Hematopoietic multipotent progenitor cell treated with erythropoietin and hydrocortisone succinate and interleukin-3 and kit ligand, for 15 days (in vitro differentiated cells): ENCODE data around the gene MOB2.

ENCODE experiments used
- DNase-seq: peaks from one replicate; pipeline ENCODE4 v3.0.0-alpha.2; 2015; ENCODE audit warnings: low spot score

Gene MOB2

DNA sequence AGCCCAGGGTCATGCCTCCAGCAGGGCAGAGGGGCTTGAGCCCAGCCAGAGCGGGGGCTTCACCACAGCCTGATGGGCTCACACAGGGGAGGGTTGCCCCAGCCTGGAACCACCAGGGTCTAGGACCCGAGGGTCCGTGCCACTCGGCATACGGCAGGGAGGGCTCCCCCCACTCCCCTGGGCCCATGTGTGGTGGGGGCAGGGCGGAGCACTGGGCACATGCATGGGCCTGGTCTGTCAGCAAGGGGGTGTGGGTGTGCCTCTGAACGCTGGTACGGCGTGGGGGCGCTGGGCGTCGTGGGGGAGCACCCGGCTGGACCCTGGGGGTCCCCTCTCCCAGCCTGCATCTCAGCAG is 29.3 kb downstream of the MOB2 start:
- no peak for DNase-seq

DNA sequence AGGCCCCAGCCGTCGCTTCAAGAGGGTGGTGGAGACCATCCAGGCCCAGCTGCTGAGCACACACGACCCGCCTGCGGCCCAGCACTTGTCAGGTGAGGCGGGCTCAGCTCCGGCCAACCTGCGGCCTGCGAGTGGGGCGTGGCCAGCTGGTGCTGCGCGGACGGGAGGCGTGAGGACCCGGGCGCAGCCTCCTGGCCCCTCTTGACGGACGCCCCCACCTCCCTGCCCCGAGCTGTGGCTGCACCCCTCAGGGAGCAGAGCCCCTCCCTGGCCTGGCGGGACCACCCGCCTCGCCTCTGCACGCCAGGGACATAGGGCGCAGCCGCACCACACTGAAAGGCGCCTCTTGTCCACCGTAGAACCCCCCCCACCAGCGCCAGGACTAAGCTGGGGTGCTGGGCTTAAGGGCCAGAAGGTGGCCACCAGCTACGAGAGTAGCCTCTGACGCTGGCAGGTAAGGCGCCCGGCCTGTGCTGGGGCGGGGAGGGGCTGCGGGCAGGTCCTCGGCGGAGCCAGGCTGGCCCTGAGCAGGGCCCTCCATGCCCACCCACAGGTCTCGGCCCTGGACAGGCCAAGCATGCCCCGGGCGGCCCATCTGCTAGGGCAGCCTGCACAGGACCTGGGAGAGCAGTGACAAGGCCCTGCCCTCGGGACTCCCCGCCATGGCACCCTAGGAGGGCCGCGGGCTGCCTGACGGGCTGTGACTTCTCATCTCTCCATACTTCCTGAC is 29.8 kb downstream of the MOB2 start:
- DNase-seq = no peak

GRCh38 chr11:1456176-1456575 is 30.4 kb downstream of the MOB2 start:
- no peak for DNase-seq

DNA sequence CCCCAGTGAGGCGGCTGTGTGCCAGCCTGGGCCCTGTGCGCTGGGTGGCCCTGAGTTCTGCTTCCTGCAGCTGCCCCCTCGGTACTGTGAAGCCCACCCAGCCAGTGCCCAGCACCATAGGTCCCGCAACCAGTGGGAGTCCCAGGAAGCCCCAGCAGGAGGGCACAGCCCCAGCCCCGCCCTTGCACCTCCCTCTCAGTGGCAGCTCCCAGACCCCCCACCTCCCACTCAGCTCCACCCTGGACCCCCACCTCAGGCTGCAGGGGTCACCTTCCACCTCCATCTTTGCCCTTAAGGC is 30.9 kb downstream of the MOB2 start:
- no peak for DNase-seq

- DNase-seq = no peak
Measured at GRCh38 chr11:1455032-1455762, 31.4 kb downstream of the MOB2 start.

GRCh38 chr11:1454576-1454975 is 32.0 kb downstream of the MOB2 start:
- DNase-seq = no peak

DNA sequence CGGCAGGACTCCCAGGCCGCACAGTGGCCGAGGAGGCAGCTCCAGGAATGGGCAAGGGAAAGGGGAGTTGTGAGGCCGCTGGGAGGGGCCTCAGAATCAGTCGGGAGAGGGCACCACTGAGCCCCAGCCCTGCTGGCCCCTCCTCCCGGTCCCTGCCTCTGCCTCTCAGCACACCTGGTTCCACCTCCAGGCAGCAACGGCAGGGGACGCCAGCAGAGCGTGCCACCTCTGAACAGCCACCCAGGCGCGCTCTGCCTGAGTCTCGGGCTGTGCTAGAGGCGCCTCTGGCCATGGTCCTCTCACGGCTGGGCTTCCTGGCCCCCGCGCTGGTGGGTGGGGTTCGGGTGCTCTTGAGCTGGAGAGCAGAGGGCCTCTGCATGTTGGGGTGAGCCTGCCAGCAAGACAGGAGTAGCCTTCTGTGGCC is 33.0 kb downstream of the MOB2 start:
- no peak for DNase-seq

GRCh38 chr11:1452744-1453143 is 33.8 kb downstream of the MOB2 start:
- no peak for DNase-seq

DNA sequence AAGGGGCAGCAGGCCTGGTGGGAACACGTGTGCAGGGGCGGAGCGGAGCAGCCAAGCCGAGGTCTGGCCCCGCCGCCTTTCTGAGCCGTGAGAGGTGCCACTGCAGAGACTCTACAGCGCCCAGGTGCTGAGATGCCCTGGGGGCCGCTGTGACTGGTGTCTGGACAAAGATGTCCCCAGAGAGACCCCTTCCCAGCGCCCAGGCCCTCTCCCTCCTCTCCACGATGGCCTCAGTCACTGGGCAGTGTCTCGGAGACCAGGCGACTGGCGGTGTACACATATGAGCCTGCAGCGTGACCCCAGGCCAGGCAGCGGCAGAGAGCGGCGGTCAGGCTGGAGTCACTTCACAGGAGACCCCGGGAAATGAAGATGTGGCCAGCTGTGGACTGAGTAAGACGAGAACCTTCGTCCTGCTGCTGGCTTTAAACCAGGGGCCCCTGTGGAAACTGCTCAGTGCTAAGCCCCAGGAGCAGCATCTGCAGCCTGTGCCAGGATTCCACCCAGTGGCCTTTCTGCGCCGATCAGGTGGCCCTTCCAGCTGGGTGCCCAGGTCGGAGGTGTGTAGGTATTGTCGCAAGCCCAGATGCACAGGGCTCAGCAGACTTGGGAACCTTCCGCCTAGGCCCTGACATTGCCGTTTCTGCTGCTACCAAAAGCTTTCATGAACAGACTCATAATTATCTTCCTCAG is 34.7 kb downstream of the MOB2 start:
- DNase-seq = no peak

- no peak for DNase-seq
Measured at GRCh38 chr11:1450949-1451710, 35.4 kb downstream of the MOB2 start.

GRCh38 chr11:1450344-1450875 is 36.2 kb downstream of the MOB2 start:
- DNase-seq = no peak

- DNase-seq = no peak
Measured at GRCh38 chr11:1449490-1450243, 36.9 kb downstream of the MOB2 start.

DNA sequence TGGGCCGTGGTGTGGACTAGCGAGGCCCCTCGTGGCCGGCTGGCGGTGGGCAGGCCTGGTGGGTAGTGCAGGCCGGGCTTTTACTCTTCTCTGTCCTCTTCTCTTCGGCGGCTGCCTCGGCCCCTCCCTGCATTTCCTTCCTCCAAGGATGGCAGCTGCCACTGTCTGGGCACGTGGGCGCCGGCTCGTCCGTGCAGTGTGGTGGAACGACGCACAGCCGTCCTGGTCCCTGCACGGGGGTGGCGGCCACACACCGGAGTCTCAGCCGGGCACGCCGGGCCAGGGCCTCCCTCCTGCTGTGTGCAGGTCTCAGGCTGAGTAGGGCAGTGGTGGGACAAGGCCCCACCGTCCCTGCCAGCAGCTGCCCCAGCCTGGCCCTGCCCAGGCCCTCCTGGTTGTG is 37.7 kb downstream of the MOB2 start:
- no peak for DNase-seq

DNA sequence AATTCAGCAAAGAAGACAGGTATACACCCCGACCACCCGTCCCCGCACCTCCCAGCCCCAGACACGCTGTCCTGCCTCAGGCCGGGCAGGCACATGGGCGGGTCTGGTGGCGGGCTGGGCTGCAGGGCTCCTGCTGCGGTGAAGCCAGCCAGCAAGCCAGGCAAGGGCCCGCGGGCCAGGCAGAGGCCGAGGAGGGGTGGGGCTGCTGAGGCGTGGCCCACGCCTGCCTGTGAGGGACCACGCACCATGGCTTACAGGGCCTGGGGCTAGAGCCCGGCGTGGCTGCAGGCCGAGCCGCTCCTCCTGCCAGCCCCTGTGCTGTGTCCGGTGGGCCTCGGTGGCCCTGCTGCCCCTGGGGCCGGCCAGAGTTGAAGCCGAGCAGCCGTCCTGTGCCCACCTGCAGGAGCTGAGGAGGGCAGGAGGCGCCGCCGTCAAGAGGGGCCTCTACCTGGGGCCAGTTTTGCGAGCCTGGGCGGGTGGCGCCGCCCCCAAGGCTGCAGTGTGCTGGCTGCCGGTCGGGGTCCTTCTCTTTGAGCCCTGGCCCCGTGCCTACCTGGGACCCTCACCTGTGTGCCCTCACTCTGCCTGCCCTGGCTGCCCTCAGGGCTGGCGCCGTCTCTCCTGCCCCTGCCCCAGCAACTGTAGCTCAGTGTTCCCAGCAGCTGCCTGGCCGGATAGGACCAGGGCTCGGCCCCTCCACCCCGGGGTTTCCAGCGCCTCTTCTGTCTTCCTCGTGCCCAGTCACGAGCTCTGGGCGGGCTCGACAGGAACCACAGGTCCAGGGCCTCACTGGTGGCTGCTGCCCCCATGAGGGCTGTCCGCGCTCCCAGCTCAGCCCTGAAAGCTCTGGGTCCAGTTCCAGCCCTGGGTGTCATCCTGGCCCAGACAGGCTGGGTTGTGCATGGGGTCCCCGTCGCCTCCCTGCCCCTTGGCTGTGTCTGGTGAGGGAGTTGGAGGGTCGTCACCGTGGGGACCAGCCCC is 38.4 kb downstream of the MOB2 start:
- no peak for DNase-seq

- DNase-seq = no peak
Measured at GRCh38 chr11:1446623-1447022, 40.0 kb downstream of the MOB2 start.

DNA sequence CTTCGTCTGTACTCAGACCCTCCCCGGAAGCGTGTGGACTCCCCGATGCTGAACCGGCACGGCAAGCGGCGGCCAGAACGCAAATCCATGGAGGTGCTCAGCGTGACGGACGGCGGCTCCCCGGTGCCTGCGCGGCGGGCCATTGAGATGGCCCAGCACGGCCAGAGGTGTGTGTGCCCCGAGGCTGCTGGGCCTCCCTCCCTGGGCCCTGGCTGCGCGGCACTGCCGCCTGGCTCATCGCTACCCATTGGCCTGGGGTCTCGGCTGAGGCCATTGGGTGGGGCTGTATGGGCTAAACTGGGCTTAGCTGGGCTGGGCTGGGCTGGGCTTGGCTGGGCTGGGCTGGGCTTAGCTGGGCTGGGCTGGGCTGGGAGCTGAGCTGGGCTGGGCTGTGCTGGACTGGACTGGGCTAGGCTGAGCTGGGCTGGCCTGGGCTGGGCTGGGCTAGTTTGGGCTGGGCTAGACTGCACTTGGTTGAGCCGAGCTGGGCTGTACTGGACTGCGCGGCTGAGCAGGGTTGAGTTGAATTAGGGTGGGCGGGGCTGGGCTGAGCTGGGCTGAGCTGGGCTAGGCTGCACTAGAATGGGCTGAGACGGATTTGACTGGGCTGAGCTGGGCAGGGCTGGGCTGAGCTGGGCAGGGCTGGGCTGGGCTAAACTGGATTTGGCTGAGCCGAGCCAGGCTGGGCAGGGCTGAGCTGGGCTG is 40.7 kb downstream of the MOB2 start:
- no peak for DNase-seq

DNA sequence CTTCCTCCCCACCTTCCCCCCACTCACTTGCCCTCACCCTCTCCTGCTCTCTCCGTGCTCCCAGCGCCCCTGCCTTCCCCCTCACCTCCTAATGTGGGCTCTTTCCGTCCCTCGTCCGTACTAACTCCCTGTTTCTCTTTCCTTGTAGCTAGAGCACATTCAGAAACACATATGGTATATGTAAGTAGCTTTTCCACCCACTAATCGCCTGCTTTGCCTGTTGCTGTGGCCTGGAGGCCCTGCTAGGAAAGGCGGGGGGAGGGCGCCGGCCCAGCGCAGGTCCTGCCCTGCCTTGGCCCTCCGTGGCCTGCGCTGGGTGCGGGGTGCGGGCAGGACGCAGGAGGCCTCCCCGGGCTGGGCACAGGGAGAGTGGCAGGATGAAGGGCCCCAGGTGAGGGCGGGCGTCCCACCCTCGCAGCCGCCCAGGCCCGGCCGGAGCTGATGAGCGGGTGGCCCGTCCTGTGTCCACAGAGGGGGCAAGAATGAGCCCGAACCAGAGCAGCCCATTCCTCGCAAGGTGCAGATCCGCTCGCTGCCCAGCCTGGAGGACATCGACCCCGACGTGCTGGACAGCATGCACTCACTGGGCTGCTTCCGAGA is 41.7 kb downstream of the MOB2 start:
- DNase-seq = no peak

DNA sequence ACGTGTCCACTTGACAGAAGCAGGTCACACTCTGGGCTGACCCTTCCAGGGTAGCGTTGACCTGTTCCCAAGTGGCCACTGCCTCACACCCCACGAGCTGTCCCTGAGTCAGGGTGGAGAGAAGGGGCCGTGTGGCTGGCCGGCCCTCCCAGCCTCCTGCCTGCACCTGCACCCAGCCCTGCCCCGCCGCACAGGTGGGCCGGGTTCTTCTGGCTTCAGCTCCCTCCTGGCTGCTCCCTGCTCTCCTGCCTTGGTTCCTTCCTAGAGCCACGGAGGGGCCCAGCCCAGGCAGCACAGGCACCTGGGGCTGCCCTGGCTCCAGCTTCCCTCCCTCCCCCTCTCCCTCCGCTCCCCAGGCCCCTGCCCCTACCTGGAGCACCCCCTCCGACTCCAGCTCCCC is 42.3 kb downstream of the MOB2 start:
- DNase-seq = no peak

GRCh38 chr11:1443737-1444136 is 42.8 kb downstream of the MOB2 start:
- no peak for DNase-seq
